Forelimb muscle (tissue), 1 donor: ENCODE measurements around the gene SARS1. TPM values are rescaled to one million over a fixed set of nuclear protein-coding genes. Genes with fewer than 3 reads are reported as not detected.

ENCODE experiments used
- DNase-seq: peaks from one replicate; pipeline ENCODE4 v3.0.0-alpha.2; 2013; ENCODE audit warnings: low read depth
- polyA plus RNA-seq: library from polyadenylated mRNA; unstranded; fragments of 120-200 nt; gene quantifications from one replicate; pipeline ENCODE4 v1.2.1, GENCODE V29; 2013; ENCODE audit not compliant: insufficient read length

Gene SARS1
- polyA plus RNA-seq, 1 donor, result 86.3 TPM

GRCh38 chr1:109261578-109261977 lies 47.9 kb downstream of the SARS1 start:
- no peak for DNase-seq

GRCh38 chr1:109262231-109263055 lies 48.7 kb downstream of the SARS1 start:
- DNase-seq, result no peak

- no peak for DNase-seq
Observed at GRCh38 chr1:109263234-109263596, 49.5 kb downstream of the SARS1 start.

GRCh38 chr1:109263597-109264378 lies 50.1 kb downstream of the SARS1 start:
- no peak for DNase-seq

GRCh38 chr1:109264379-109264755 lies 50.6 kb downstream of the SARS1 start:
- no peak for DNase-seq

GRCh38 chr1:109265016-109265415 lies 51.3 kb downstream of the SARS1 start:
- no peak for DNase-seq

- no peak for DNase-seq
Observed at GRCh38 chr1:109265741-109266330, 52.1 kb downstream of the SARS1 start.

- no peak for DNase-seq
Observed at GRCh38 chr1:109266965-109267364, 53.2 kb downstream of the SARS1 start.

GRCh38 chr1:109267743-109268300 lies 54.1 kb downstream of the SARS1 start:
- no peak for DNase-seq

GRCh38 chr1:109268431-109269211 lies 54.9 kb downstream of the SARS1 start:
- DNase-seq, result no peak

- DNase-seq, result no peak
Observed at GRCh38 chr1:109269212-109269980, 55.7 kb downstream of the SARS1 start.

GRCh38 chr1:109269981-109270622 lies 56.4 kb downstream of the SARS1 start:
- DNase-seq, result no peak

GRCh38 chr1:109270623-109271317 lies 57.1 kb downstream of the SARS1 start:
- DNase-seq, result no peak

GRCh38 chr1:109271458-109271857 lies 57.7 kb downstream of the SARS1 start:
- DNase-seq, result no peak

GRCh38 chr1:109272021-109272799 lies 58.5 kb downstream of the SARS1 start:
- DNase-seq, result no peak

- DNase-seq, result no peak
Observed at GRCh38 chr1:109272831-109273547, 59.3 kb downstream of the SARS1 start.

GRCh38 chr1:109273570-109274288 lies 60.0 kb downstream of the SARS1 start:
- DNase-seq, result no peak
